Measurements from ENCODE around the gene NCOA6.

DNA sequence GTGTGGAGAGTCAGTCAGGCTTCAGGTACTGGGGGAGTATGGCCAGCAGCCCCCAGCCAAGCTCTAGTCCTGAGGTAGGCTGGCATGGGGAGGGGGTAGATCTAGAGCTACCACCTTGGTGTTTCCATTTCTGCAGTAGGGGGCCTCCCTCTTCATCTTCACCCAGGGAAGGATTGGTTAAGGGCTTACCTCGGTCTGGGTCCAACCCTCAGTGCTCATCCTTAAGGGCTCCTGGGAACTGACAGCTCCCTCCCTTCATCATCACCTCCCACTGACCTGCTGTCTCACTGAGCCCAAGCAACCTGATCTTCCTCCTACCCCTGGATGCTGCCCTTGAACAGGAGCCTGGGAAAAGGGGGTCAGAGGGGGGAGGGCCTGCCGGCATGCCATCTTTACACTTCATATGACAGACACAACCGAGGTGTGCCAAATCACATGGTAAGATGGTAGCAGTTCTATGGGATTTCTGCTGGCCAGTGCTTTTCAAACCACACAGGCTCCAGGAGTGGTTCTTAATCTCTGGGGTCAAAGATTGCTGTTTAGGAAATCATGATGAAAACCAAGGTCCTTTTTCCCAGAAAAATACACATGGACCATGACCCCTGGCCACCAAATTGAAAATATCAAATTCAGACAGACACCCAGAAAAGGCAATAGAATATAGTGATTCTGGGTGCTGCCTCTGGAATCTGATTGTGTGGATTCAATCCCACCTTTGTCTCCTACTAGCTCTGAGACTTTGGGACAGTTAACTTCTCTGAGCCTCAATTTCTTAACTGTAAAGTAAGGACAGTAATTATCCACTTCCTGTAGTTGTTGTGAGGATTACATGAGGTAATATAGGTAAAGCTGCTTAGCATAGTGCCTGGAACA, 118.3 kb downstream of the NCOA6 start:
- TF ChIP-seq, protein P1, sequence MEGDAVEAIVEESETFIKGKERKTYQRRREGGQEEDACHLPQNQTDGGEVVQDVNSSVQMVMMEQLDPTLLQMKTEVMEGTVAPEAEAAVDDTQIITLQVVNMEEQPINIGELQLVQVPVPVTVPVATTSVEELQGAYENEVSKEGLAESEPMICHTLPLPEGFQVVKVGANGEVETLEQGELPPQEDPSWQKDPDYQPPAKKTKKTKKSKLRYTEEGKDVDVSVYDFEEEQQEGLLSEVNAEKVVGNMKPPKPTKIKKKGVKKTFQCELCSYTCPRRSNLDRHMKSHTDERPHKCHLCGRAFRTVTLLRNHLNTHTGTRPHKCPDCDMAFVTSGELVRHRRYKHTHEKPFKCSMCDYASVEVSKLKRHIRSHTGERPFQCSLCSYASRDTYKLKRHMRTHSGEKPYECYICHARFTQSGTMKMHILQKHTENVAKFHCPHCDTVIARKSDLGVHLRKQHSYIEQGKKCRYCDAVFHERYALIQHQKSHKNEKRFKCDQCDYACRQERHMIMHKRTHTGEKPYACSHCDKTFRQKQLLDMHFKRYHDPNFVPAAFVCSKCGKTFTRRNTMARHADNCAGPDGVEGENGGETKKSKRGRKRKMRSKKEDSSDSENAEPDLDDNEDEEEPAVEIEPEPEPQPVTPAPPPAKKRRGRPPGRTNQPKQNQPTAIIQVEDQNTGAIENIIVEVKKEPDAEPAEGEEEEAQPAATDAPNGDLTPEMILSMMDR (IDR thresholded peaks at IDR 0.05; ENCODE audit: low read depth, low read length, poor library complexity, severe bottlenecking) = no peak
- no peak for TF ChIP-seq EZH2phosphoT487 (IDR thresholded peaks at IDR 0.05; ENCODE audit: borderline replicate concordance, low read length)

Measured in DOHH2 (cell line).